Hindlimb muscle (tissue), 1 donor: ENCODE measurements around the gene CDH4. TPM values are rescaled to one million over a fixed set of nuclear protein-coding genes. Genes with fewer than 3 reads are reported as not detected.

Source experiments
- DNase-seq: peaks from one replicate; pipeline ENCODE4 v3.0.0-alpha.2; 2013
- polyA plus RNA-seq: library from polyadenylated mRNA; unstranded; fragments of 120-200 nt; gene quantifications from one replicate; pipeline ENCODE4 v1.2.1, GENCODE V29; 2013; ENCODE audit not compliant: insufficient read length

Gene CDH4
- polyA plus RNA-seq, 1 donor, result 1.0 TPM

DNA sequence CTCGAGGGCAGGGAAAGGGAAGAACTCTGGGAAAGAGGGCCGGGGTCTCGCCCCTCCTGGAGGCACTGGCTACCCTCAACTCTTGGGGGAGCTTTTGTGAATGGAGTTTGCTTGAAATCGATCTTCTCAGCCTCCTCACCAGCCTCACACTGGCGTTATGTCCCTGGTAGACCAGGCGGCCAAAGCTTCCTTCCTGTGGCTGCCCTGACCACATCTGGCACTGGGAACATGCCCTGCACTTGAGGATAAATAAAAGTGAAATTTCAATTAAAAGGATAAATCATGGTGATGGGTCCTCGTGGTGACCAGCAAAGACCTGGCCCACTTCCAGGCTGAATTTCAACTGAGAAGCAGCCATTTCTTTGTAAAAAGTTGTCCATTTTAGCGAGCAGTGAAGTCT is 578.9 kb downstream of the CDH4 start:
- DNase-seq, result no peak

DNA sequence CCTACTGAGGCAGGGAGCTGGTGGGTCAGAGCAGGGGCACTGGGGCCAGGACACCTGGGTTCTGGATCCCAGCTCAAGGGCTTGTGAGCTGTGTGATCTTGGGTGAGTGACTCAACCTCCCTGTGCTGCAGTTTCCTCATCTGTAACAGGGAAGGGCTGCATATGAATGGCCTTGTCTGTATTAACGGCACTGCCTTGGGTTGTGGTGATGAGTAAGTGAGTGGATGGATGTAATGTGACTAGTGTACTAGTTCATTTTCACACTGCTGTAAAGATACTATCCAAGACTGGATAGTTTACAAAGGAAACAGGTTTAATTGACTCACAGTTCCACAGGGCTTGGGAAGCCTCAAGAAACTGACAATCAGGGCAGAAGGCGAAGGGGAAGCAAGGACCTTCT is 580.1 kb downstream of the CDH4 start:
- DNase-seq, result no peak

DNA sequence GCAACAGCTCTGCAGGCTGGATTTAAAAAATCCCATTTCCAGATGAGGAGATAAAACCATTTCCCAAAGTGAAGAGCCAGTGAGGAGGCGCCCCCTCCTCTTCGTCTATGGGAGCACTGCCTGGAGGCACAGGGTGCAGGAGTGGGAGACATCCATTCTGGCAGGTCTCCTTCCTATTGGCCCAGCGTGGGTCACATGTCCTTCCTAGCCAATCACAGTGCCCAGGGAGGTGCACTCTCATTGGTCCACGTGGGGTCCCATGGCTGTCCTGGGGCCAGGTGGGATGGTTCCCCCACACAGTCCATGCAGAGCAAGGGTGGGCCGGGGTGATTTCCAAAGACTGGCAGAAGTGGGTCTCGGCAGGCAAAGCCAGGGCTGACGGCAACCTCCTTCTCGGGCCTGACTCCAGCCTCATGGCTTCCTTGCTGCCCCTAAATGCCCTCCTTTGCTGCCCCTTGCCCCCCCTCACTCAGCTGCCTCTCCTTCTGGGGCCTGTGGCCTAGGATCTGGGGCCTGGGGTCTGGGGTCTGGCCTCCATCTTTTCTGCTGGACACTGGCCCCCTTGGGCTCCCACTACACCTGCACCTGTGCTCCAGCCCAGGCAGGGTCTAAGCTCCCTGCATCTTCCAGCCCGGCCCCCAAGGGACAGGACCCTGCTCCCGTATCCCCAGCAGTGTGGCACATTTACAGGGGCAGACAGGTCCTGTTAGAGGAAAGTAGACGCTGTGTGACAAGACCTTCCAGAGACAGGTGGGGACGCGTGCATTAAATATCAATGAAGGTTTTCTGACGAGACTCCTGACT is 581.9 kb downstream of the CDH4 start:
- no peak for DNase-seq

DNA sequence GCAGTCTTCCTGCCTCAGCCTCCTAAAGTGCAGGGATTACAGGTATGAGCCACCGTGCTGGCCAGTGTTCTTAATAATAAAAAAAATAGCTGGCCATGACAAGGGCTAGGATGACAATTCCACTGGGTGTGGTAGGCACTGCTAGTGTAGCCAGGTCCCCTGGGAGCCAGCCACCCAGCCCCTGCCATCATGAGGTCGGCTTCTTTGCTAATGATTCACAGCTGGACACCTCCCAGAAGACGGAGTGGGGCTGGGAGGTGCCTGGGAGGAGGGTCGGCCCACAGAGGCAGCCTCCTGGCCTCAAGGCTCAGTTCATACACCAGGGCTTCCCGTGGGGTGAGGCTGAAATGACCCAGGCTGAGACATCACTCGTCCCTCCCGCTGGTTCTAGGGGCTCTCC is 583.2 kb downstream of the CDH4 start:
- no peak for DNase-seq

DNA sequence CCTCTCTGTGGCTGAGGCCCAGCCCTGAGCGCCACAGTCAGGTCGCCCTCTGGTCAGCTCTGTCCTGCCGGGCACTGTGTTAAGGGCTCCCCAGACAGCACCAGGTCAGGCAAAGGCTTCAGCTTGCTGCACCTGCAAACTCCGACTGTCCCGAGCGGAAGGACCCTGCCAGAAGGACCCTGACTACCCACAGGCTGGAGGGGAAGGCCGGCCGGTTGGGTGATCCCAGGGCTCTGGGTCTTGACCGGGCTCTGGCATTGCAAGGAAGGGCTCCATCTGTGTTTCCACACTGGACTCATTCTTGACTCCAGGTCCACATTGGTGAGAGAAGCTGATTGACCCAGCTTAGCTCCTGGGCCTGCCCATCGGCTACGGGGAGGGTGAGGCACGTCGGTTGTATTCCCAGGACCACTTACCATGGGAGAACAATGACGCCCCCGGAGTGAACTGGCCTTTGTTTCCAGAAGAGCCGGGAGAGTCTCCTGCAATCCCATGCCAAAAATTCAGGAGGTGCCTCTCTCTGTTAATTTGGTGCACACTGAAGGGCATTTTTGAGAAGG is 583.8 kb downstream of the CDH4 start:
- no peak for DNase-seq

DNA sequence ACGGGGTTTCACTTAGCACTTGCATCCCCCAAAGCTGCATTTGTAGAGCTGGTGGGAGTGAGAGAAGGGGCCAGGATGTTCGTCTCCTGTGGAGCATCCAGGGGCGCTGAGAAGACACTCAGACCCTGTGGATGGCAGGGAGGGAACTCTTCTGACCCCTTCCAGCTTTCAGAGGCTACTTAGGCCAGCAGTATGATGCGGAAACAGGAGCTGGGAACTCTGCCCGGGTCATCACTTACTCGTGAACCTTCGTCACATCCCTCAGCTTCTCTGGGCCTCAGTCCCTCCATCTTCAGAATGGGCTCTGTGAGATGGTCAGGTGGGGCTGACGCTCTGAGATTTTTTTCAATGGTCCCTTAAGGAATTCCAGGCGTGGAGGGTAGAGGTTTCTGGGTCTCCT is 585.1 kb downstream of the CDH4 start:
- no peak for DNase-seq

DNA sequence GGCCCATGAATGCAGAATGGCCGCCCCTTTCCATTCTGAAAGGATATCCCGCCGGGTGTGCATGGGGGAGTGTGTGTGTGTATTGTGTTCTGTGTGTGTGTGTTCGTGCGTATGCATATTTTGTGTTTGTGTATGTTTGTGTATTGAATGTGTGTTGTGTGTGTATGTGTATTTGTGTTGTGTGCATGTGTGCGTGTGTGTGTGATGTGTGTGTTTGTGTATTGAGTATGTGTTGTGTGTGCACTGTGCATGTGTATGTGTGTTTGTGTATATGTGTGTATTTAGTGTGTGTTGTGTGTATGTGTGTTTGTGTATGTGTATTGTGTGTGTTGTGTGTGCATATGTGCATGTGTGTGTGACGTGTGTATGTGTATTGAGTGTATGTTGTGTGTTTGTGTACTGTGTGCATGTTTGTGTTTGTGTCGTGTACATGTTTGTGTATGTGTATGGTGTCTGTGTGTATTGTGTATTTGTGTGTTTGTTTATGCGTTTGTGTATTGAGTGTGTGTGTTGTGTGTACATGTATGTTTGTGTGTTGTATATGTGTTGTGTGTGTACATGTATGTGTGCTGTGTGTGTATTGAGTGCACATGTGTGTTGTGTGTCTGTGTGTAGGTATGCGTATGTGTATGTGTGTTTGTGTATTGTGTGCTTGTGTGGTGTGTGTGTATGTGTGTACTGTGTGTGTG is 587.3 kb downstream of the CDH4 start:
- DNase-seq, result no peak

DNA sequence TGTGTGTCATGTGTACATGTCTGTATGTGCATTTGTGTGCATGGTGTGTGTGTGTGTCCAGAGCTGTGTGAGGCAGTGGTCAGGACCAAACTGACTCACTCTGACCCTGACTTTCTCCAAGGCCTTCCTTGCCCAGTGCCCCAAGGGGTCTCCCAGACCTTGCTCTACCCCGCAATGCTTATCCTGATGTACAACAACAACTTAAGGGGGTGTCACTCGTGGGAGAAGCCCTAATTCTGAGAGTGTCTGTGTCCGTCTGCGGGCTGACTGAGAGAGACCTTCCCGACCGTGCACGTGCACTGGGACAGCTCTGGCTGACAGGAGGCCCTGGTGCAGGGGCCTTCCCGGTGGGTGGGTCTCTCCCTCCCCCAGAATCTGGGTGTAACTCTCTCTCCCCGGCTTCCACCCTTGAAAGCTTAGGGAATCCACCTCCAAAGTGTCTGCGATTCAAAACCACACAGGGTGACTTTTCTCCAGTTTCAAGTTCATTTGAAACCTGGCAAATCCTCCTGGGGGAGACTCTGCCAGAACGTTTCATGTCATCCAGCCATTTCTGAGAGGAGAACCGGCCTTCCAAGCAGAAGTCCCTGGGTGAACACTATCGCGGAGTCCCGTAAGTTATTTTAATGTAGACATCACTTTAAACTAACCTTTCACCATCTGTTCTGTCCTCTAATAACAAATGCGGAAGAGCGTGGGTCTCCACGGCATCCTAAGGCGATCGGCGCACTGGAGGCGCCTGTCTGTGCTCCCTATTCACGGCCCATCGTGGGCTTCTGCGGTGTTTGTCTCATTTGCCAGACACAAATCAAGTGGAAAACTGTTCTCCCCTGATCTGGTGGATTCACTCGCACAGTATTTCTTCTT is 588.1 kb downstream of the CDH4 start:
- DNase-seq, result no peak

DNA sequence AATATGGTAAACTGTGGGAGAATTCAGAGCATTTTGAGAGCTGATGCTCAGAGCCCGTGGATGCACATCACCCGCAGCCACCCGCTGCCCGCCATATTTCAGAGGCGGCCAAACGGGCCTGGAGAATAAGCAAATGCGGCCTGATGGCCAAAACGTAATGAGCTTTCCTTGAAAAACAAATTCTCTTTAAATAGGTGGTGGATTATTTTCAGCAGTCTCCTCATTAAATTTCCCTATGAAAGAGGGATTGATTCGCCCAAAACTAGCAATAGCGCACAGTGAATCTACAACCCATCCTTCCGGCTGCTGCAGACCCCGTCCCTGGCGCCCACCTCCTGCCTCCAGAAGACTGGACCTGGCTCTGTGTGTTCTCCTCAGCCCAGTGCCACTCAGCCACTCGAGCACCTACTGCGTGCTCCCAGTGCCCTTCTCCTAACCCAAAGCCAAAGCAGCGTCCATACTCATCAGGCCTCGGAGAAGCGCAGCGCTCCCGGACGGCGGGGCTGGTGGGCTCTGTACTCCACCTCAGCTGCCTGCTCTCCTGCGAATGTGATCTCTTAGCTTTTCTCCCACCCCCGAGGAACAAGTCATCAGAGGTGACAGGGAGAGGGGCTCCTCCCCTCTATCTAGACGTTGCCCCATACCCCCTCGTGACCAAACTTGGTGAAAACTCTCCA is 588.9 kb downstream of the CDH4 start:
- no peak for DNase-seq

DNA sequence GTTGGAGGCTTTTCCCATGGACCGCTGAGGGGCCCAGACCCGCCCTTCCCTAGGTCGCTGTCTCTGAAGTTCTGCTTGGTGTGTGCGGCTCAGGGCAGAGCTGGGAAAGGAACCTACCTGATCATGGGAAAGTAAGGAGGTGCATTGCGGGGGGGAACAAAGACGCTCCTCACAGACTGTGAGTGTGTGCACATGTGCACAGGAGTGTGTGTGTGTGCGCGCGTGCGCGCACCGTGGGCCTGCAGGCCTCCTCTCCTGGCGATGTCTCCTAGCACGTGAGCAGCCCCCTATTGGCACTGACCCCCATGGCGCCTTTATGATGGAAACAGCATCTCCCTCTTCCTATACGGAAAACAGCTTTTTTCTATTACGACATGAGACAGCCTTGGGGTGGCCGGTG is 589.5 kb downstream of the CDH4 start:
- no peak for DNase-seq

DNA sequence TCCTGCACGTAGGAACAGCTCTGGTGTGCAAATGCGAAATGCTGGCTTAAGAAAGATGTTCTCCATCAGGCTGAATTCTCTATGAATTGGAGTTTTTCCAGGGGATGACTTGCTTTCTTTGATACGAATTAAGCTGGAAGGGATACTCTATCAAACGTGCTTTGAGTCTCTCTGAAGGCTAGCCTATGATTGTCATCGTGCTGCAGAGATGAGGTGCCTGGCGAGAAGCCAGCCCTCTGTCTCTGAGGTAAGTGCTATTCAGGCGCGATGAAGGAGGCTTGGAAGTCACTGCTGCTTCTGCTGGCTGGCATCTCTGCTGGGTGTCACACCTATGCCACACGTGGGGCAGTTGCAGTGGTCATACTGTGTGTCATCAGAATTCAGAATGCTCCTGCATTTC is 589.9 kb downstream of the CDH4 start:
- no peak for DNase-seq

DNA sequence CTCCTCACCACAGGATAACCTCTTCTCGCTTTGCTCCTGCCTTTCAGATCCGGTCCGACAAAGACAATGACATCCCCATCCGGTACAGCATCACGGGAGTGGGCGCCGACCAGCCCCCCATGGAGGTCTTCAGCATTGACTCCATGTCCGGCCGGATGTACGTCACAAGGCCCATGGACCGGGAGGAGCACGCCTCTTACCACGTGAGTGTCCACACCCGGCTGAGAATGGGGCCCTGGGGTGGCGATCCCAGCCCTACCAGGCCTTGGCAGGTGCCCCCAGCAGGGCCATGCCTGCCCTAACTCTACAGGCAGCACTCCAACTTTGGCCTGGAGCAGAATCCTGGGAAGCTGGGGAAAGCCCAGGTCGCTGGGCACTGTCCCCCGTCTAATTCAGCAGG is 592.6 kb downstream of the CDH4 start:
- no peak for DNase-seq

DNA sequence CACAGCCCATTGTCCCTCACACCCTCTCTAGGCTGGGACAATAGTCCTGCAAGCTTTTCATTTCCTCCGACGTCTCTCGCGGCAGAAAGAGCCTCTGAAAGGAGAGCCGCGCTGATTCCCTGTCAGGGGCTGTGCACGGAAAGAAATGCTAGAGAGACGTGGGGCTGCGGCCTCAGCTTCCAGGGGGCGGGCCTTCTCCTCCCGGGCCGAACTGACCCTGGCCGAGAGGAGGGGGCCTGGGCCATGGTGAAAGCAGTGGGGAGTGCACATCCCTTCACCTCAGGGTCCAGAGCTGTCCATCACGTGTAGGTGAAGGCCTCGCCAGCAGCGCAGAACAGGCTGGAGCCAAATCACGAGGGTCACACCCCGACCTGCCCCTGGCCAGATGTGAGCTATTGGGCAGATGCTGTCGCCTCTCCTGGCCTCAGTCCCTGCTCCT is 593.2 kb downstream of the CDH4 start:
- no peak for DNase-seq

DNA sequence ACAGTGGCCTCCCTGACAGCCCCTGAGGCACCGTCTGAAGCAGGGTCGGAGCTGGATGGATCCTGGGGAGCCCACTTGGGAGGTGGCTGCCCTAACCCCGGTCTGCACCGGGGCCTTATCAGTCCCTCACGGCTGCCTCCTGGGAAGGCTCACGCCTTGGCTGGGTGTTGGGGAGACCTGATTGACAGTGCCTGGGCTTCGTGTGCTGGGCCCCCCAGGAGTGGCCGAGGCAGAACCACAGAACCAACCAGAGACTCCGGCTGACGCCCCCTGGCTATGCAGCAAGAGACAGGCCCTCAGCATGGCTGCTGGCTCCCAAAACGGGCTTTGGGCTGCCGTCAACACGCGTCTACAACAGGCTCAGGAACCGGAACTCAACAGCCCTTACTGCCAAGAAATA is 594.0 kb downstream of the CDH4 start:
- DNase-seq, result no peak

DNA sequence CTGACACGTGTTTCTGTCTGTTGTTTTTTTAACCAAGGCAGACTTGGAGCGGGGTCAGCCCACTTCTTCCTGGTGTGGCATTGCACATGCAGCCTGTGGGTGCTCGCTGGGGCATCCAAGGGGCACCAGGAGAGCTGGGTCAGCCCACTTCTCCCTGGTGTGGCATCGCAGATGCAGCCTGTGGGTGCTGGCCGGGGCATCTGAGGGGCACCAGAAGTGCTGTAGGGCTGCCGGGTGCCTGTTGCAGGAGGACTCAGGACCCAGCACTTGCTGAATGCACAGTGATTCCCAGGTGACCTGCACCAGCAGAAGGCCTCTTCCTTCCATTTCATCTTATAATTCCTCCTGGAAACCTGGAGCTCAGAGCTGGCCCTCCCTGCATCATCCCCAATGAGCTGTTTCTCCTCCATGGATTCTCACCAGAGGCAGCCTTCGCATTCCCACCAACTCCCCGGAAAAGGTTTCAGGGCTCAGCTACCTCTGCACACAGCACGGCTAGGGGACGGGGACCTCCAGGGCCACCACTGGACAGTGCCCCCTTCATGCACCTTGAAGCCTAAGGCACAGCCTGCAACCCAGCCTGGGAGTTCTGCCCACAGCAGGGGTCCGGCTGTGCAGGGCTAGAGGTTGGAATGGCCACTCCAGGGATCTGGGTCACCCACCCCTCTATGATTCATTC is 594.8 kb downstream of the CDH4 start:
- no peak for DNase-seq

DNA sequence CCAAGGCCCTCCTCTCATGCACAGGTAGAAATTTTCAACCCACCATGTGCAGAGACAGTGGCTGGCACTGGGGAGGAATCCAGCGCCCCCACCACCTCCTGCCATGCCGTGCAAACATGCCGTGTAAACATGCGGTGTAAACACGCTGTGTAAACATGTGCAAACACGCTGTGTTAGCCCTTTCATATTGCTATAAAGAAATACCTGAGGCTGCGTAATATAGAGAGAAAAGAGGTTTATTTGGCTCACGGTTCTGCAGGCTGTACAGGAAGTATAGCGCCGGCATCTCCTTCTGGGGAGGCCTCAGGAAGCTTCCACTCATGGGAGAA is 595.3 kb downstream of the CDH4 start:
- DNase-seq, result no peak

DNA sequence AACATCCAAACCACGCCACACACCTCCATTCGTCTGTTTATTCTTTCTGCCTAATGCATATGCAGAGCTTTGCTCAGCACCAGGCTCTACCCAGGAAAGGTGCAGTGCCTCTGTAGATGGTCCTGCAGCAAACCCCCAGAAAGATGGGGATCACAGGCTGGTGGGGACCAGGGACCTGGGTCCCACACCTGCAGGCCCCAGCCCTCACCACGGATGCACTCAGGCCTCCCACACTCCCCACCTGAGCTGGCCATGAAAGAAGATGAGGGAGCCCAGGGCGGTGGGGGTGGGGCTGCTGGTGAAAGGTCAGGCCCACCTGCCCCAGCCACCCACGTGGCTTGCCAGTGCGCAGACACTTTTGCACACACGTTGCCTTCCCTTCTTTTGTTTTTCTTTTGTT is 595.9 kb downstream of the CDH4 start:
- no peak for DNase-seq

DNA sequence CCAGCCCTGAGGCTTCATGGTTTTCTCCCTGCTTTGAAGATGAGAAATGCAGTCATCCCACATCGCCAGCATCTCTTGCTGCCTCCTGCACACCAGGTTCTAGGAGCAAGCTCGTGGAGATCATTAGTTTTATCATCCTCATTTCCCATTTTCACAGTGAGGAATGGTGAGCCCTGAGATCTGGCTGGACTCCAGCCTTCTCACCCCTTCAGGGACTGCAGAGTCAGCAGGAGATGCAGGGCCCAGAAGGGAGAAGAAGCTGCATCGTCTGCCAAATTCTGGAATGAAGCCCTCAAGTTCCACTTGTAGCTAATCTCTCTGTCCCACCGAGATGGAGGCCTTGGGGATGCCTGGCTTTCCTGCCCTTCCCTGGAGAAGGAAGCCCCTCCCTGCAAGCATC is 596.8 kb downstream of the CDH4 start:
- no peak for DNase-seq

DNA sequence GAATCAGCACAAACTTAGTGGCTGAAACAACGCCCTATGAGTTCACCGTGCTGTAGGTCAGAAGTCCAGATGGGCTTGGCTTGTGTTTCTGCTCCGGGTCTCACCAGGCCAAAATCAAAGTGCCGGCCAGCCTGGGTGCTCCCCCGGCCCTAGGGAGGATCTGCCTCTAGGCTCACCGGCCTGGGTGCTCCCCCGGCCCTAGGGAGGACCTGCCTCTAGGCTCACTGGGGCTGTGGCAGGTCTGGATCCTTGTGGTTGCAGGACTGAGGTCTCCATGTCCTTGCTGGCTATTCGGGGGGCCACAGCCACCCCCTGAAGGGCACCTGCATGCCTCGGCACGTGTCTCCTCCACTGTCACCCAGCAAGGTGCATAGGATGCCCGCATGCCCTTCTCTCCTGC is 597.3 kb downstream of the CDH4 start:
- no peak for DNase-seq

DNA sequence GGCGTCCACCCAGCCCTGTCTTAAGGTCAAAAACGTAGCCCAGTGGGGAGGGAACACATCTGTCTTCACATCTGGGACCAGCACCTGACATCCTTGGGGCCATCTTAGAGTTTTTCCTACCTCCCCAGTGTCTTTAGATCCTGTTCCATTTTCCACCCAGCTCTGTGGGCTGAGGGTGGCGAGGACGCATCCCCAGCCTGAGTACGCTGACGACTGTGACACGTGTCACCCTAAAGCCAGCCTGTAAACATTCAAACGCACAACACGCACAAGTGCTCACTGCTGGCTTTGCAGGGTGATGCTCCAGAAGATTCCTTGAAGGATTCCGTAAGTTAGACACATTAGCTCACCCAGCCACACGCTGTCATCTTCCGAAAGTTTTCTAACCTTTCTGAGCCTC is 597.8 kb downstream of the CDH4 start:
- DNase-seq, result no peak

DNA sequence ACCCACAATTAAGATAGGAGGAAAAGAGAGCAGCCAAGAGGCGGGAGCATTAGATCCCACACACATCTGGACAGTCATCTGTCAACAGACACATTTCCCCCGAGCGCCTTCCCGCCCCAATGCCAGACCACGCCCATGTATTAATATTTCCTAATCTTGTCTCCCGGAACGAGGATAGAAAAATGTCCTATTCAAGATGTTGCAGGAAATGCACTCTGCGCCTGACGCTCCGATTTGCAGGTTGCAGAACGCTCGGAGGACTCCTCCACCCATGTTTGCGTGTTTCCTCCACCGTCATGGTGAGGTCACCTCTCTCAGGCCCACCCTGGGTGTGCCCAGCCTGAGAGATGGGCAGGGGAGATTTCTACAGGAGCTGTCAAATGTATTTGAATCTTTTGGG is 598.4 kb downstream of the CDH4 start:
- no peak for DNase-seq
